C4-2B (cell line): ENCODE measurements around the gene FBXW5.

Experiments
- CTCF ChIP-seq: fragments of 450-650 bp; conservative IDR thresholded peaks from 2 replicates; pipeline ENCODE4 v1.5.1; 2017; ENCODE audit warnings: mild to moderate bottlenecking
- ZFX ChIP-seq: fragments of 450-650 bp; IDR thresholded peaks from 2 replicates; pipeline ENCODE4 v1.6.1; 2017

- TF ChIP-seq CTCF (no peak), ZFX (no peak)
Observed at GRCh38 chr9:136934277-136934676, 10.3 kb downstream of the FBXW5 start.
